K562 (cell line): Measurements from ENCODE around the gene PRPF38A.

Source experiments
- EP300 ChIP-seq: IDR thresholded peaks from 2 replicates; pipeline ENCODE4 v1.6.1; 2012; ENCODE audit warnings: low read length, improper control_type of control experiment
- SMC3 ChIP-seq: conservative IDR thresholded peaks from 2 replicates; pipeline ENCODE4 v1.6.1; 2011; ENCODE audit warnings: low read depth, low read length, improper control_type of control experiment; ENCODE audit not compliant: insufficient read depth

DNA sequence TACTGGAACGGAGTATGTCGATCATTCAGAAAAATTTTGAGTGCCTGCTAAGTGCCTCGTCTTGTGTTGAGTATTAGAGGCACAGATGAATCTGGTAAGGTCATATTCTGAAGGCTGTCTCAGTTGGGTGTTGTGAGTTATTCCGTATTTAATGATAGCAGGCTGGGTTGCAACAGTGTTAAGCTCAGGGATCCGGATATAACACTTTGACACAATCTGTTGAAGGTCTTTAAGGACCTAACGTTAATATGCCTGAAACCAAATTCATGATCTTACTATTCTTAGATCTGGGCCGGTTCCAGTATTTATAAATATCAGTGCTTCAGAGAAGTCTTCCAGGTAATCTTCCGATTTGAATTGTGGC, 555 bp downstream of the PRPF38A start:
- no peak for TF ChIP-seq EP300
- no peak for TF ChIP-seq SMC3
